ENCODE data around the gene POLR2B.

DNA sequence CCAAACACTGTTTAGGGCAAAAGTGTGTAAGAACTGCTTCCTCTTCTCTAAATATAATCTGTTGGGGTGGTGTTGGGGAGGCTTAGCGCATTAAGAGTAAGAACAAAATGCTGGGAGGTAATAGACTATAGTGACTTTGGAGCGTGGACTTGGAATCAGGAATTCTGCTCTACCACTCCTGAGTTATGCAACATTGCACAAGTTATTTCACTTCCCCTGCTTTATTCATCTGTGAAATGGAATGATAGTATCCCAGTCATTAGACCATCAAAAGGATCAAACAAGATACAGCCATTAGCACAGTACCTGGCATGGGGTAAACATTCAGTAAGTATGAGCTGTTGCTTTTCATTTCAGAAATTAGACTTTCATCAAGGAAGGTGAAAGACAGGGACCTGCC, 72.8 kb downstream of the POLR2B start:
- TF ChIP-seq CTCF (IDR thresholded peaks at IDR 0.05), result no peak
- no peak for TF ChIP-seq POLR2AphosphoS5 (IDR thresholded peaks at IDR 0.05)
